ENCODE results near the gene TMEM248. TPM values are rescaled to one million over a fixed set of nuclear protein-coding genes. Genes with fewer than 3 reads are reported as not detected.
A peak's percentile ranks its signal among the peaks of the same experiment; 100 is the strongest.
"Not testable (repeated sequence)": the region's sequence is repeated elsewhere in the genome, so short reads cannot be mapped to it uniquely, and the experiment has no call there.

TMEM248 gene
- total RNA-seq, 1 experiment from 2014 or later = 98.0 TPM

- DNase-seq = no peak
- intact Hi-C loops (cut with micrococcal nuclease; ENCODE audit: unreplicated experiment) = no loop called here
Observed at GRCh38 chr7:66910789-66911188, 10.2 kb upstream of the TMEM248 start.

GRCh38 chr7:66911191-66911590, 9.8 kb upstream of the TMEM248 start:
- H3K9me3 Mint-ChIP-seq (ENCODE audit: unreplicated experiment); H3K36me3 ChIP-seq (ENCODE audit: control insufficient read depth, insufficient read depth, low read length); H3K9me3 ChIP-seq; CTCF ChIA-PET; H3K27me3 Mint-ChIP-seq (ENCODE audit: insufficient read depth, unreplicated experiment); H3K36me3 Mint-ChIP-seq (ENCODE audit: insufficient read depth, unreplicated experiment); H3K4me3 Mint-ChIP-seq (ENCODE audit: unreplicated experiment); H3K4me1 ChIP-seq; intact Hi-C loops (cut with micrococcal nuclease; ENCODE audit: unreplicated experiment); DNase-seq; H3K27me3 ChIP-seq (replicated peaks; ENCODE audit: control insufficient read depth, insufficient read depth, low read length); BruUV-seq (replicated peaks); POLR2A ChIA-PET; H3K4me1 Mint-ChIP-seq (ENCODE audit: low read depth, unreplicated experiment); H3K27ac Mint-ChIP-seq (ENCODE audit: unreplicated experiment); H3K4me3 ChIP-seq (ENCODE audit: low read depth, low read length): not testable (repeated sequence)

More at GRCh38 chr7:66910789-66911188, 10.2 kb upstream of the TMEM248 start:
- Histone ChIP-seq H3K9me3 (no peaks in the 10 kb centered on the region), H3K4me3 (ENCODE audit: low read depth, low read length) (no peak overlapping the region), H3K27me3 (replicated peaks; ENCODE audit: control insufficient read depth, insufficient read depth, low read length) (no peaks in the 10 kb centered on the region), H3K4me1 (0 out of 2 replicates have a peak, but pooled peaks cover 6% of the 10 kb centered on the region), H3K36me3 (ENCODE audit: control insufficient read depth, insufficient read depth, low read length) (no peaks in the 10 kb centered on the region)
- CTCF ChIA-PET = interaction anchor here (0.7 kb wide), 1 partner anchor 56 kb away, joined by 3 read pairs; no protein-coding TSS in a partner anchor
- H3K4me3 Mint-ChIP-seq (ENCODE audit: unreplicated experiment) = no peak overlapping the region
- POLR2A ChIA-PET = no interaction called here
- no peak for TF ChIP-seq CTCF (IDR thresholded peaks at IDR 0.05; ENCODE audit: insufficient read depth in 1 of 2, low read depth in 1 of 2, low read length in 1 of 2, severe bottlenecking in 1 of 2, unreplicated experiment in 1 of 2)
- no peaks in the 10 kb centered on the region for H3K4me1 Mint-ChIP-seq (ENCODE audit: low read depth, unreplicated experiment)
- no peaks in the 10 kb centered on the region for H3K27me3 Mint-ChIP-seq (ENCODE audit: insufficient read depth, unreplicated experiment)
- no TSS peak for BruUV-seq (replicated peaks)
- no peaks in the 10 kb centered on the region for H3K9me3 Mint-ChIP-seq (ENCODE audit: unreplicated experiment)
- no peaks in the 10 kb centered on the region for H3K36me3 Mint-ChIP-seq (ENCODE audit: insufficient read depth, unreplicated experiment)
- no peak overlapping the region for H3K27ac Mint-ChIP-seq (ENCODE audit: unreplicated experiment)

GRCh38 chr7:66912195-66912594, 8.8 kb upstream of the TMEM248 start:
- no peaks in the 10 kb centered on the region for H3K36me3 ChIP-seq (ENCODE audit: control insufficient read depth, insufficient read depth, low read length)
- H3K27me3 ChIP-seq (replicated peaks; ENCODE audit: control insufficient read depth, insufficient read depth, low read length) = no peaks in the 10 kb centered on the region
- 0 out of 2 replicates have a peak, but pooled peaks cover 6% of the 10 kb centered on the region for H3K4me1 ChIP-seq
- no peak overlapping the region for H3K4me3 Mint-ChIP-seq (ENCODE audit: unreplicated experiment)
- H3K27ac Mint-ChIP-seq (ENCODE audit: unreplicated experiment) = no peak overlapping the region
- TF ChIP-seq CTCF (IDR thresholded peaks at IDR 0.05; ENCODE audit: insufficient read depth in 1 of 2, low read depth in 1 of 2, low read length in 1 of 2, severe bottlenecking in 1 of 2, unreplicated experiment in 1 of 2) = no peak
- no TSS peak for BruUV-seq (replicated peaks)
- ChIA-PET CTCF (no interaction called here), POLR2A (no interaction called here)
- DNase-seq = peak in 1 of 2 experiments; percentile 13
- H3K9me3 ChIP-seq = no peaks in the 10 kb centered on the region
- no peaks in the 10 kb centered on the region for H3K4me1 Mint-ChIP-seq (ENCODE audit: low read depth, unreplicated experiment)
- H3K4me3 ChIP-seq (ENCODE audit: low read depth, low read length) = no peak overlapping the region
- H3K36me3 Mint-ChIP-seq (ENCODE audit: insufficient read depth, unreplicated experiment) = no peaks in the 10 kb centered on the region
- intact Hi-C loops (cut with micrococcal nuclease; ENCODE audit: unreplicated experiment) = no loop called here
- no peaks in the 10 kb centered on the region for H3K27me3 Mint-ChIP-seq (ENCODE audit: insufficient read depth, unreplicated experiment)
- H3K9me3 Mint-ChIP-seq (ENCODE audit: unreplicated experiment) = no peaks in the 10 kb centered on the region

Measured in Caco-2 (cell line).